GM20431 (cell line): Measurements from ENCODE around the gene TTC31.

ENCODE experiments used
- in situ Hi-C: fragments of 300-500 bp; cut with MseI, MboI; formaldehyde crosslinking; loops from one replicate; pipeline ENCODE4 v1.15.0; 2020; ENCODE audit warnings: low sequenced_read_pairs; ENCODE audit not compliant: unreplicated experiment

TTC31 gene

GRCh38 chr2:74501335-74502071, 18.6 kb downstream of the TTC31 start:
- in situ Hi-C loops = no loop called here

DNA sequence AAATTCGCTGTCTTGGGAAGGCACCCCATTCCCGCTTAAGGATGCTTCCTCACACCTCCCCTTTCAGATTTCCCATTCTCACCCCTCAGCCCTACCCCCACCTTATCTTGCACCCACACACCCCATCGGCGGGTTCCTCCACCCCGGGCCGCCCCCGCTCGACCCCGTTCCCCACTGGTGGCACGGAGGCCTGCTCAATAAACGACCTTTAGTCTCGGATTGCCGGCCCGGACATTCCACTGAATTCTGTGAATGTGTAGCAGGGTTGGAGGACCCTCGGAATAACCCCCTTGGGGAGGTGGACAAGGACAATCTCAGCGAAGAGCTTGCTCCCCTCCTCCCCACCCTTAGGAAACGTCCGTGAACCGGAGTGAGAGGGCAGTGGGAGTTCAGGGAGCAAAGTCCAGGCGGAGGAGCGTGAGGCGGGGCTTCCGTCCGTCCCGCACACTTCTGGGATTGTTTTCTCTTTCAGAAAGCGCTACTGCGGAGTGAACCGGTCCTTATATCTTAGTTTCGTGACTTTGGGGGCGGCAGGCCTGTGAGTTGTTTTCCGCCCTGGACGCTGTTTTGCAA, 19.4 kb downstream of the TTC31 start:
- in situ Hi-C loops = no loop called here

DNA sequence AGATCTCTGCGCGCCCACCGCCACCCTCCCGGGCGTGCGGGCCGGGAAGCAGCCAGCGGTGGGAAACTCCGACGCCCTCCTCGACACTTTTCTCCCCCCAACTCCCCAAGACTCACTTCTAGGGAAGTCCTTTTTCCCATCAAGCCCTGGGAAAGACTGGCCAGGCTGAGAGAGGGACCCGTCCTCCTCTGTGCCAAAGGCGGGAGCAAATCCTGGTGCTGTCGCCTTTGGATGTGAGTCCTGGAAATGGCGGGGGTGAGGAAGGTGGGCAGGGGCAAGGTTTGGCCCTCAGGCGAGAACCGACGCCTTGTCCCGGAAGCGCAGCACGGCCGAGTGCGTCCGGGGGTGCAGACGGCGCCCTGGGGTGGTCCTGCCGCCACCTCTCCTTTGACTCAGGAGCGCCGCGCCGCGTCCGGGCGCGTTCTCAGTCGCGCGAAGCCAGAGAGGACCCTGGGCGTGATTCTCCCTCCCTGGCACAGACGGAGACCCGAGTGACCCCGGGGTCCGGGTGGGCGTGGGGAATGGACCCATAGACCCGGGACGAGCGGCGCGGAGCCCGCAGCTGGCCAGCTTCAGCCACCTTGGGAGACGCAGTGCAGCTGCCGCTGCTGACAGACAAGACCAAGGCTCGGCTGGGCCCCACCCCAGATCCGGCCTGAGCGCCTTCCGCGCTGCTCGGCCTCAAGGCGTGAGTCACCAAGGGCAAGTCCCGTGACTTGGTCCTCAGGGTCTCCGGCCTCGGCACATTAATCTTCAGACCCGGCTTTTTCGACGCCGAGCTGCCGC, 20.0 kb downstream of the TTC31 start:
- in situ Hi-C loops = no loop called here

- in situ Hi-C loops = no loop called here
Measured at GRCh38 chr2:74503506-74504475, 20.9 kb downstream of the TTC31 start.

- in situ Hi-C loops = no loop called here
Measured at GRCh38 chr2:74504591-74504990, 21.7 kb downstream of the TTC31 start.

- in situ Hi-C loops = no loop called here
Measured at GRCh38 chr2:74505448-74506246, 22.8 kb downstream of the TTC31 start.

- in situ Hi-C loops = no loop called here
Measured at GRCh38 chr2:74507145-74507925, 24.5 kb downstream of the TTC31 start, which contains the start of gene PCGF1. Gene PCGF1 (minus strand): TSS chr2:74507695. CDS start chr2:74507668, 27 bp downstream.

DNA sequence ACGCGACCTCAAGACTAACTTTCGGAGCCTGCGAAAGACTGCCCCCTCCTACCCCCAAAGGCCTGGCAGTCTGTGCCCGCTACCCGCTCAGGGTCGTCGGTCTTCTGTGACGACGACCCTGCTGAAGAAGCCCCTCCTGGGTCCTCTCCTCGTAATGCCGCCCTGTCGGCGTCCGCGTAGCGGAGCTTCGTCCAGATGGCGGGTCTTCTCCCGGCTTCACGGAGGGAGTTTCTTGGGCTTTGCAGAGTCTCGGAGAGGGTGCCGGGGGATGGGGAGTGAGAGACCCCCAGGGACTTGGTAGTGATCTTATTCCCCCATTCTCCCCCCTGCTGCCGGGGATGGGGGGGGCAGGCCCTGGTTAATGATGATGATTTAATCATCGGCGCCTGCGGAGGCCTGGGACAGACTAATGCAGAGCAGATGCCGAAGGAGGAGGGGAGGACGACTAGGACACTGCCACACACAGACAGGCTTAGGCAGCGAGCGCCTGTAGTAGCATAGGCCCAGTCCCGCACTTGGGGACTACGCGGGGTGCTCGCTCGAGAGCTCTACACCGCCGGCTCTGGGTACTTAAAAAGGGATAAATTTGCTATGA, 25.1 kb downstream of the TTC31 start:
- in situ Hi-C loops = no loop called here

GRCh38 chr2:74510272-74510671, 27.4 kb downstream of the TTC31 start:
- in situ Hi-C loops = no loop called here

DNA sequence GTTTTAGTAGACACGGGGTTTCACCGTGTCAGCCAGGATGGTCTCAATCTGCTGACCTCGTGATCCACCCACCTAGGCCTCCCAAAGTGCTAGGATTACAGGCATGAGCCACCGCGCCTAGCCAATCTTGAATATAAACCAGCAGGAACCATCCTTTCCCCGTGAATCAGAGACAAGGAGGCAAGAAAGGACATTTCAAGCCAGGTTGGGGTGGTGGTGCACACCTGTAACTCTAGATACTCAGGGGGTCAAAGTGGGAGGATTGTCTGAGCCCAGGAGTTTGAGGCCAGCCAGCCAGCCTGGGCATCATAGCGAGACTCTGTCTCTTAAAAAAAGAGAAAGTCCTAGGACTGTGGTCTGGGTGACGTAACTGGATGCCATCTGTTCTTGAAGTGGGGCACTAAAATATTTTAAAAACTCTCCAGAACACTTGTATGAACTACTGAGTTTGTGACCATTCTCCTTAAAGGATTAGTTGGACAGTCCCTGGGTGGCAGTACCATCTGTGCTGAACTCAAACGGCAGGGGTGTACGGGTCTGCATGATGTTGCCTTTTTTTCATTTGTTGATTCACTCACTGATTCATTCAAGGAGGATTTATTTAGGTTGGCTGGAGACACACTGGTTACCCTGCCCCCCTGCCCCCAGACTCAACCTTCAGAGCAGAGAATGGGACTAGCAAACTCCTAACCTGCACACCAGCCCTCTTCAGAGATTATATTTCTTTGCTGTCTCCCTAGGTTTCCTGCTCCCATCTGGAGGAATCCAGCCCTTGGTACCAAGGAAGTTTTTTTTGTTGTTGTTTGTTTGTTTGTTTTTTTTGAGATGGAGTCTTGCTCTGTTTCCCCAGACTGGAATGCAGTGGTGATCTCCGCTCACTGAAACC, 28.5 kb downstream of the TTC31 start:
- in situ Hi-C loops = no loop called here

- in situ Hi-C loops = no loop called here
Measured at GRCh38 chr2:74512744-74513604, 30.1 kb downstream of the TTC31 start.

DNA sequence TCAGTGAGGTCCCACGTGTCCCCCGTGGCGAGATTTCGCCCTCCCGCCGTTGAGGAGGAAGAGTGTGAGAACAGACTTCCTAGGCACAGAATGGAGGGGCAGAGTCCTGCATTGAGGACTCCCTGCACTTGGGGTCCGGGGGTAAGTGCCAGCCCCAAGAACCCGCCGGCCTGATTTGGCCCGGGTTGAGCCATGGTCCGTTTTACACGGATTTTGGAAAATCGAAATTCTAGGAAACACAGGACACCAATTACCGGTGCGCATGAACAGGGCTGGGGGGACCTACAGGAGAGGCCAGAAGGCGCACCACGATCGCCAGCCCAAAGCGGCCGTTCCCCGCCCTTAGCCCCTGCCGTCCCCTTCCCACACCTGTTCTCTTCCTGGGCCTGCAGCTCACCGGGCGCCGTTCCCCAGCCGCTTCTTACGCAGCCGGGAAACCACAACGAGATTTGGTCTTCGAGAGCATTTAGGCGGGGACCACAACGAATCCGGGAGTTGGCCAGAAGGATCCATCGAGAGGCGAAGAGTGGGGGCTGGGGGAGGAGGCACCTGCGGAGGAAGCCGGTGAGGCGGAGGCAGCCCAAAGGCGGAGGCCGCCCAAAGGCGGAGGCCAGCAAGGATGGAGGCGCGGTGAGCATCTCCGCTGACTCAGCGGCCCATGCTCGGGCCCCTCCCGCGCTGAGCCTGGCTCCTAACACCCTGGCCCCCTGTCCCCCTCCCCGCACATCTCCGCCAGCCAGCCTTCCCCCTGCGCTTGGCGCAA, 30.9 kb downstream of the TTC31 start:
- in situ Hi-C loops = no loop called here

DNA sequence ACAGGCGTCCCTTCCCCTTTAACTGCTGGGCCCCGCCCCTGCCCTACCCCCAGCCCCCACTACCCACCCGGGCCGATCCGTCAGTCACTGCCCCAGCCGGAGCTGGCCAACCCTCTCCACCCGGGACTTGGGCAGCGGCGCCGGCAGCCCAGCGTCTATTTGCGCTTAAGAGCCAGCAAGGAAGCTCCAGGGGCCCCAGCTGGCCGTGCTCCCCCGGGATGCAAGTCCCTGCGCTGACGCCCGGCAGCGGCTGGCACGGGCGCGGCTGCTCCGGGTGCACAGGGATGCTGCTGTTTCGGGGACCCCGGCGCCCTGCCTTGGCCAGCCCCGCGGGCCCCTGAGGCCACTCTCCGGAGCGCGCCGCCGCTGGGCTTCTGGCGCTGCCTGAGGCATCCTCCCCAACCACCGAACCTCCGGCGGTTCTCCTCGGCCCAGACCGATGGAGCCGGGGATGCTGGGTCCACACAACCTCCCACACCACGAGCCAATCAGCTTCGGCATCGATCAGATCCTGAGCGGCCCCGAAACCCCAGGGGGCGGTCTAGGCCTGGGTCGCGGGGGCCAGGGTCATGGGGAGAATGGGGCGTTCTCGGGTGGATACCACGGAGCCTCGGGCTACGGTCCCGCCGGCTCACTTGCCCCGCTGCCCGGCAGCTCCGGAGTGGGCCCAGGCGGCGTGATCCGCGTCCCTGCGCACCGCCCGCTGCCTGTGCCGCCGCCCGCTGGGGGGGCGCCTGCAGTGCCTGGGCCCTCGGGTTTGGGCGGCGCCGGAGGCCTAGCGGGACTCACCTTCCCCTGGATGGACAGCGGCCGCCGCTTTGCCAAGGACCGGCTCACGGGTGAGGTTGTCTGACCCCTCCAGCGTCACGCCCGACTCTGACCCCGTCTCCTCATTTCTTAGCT, 31.7 kb downstream of the TTC31 start, which contains the start of gene TLX2:
Gene TLX2, plus strand, starts transcription at position 83 of the 903 bp plus-strand sequence. Its CDS starts 357 bp downstream, at position 440.
- in situ Hi-C loops = no loop called here

- in situ Hi-C loops = no loop called here
Measured at GRCh38 chr2:74515271-74515980, 32.5 kb downstream of the TTC31 start.
